OCI-LY1 (cell line): ENCODE data around the gene TNFAIP8.

Experiments
- EZH2 ChIP-seq: fragments of 200-600 bp; sonication (generic), shearing (Covaris generic); IDR thresholded peaks from 2 replicates; pipeline ENCODE4 v1.8.0; 2017; ENCODE audit warnings: borderline replicate concordance, mixed run types, mild to moderate bottlenecking, antibody characterized with exemption, low read length, moderate library complexity, mixed read lengths
- TF ChIP-seq, protein P1 (sequence below): fragments of 200-600 bp; sonication (generic), shearing (Covaris generic); IDR thresholded peaks from 2 replicates; pipeline ENCODE4 v1.5.1; 2017; ENCODE audit warnings: mild to moderate bottlenecking, antibody characterized with exemption, low read length, moderate library complexity, mixed read lengths

DNA sequence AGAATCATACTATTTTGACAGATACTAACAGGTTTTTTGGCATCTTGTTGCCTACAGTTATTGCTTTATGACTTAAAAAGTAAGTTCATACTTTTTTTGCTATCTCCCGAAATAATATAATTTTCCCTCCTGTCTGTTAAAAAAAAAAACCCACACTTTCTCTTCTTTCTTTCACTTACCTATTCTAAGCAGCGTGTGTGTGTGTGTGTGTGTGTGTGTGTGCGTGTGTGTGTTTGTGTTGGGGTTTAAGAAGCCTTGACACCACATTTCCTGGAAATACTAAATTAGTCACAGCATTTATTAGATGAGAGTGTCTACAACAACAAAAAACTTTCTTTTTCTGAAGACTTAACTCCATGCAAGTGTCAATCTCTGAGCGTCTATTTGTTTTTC is 12.4 kb downstream of the TNFAIP8 start:
- TF ChIP-seq, protein P1, sequence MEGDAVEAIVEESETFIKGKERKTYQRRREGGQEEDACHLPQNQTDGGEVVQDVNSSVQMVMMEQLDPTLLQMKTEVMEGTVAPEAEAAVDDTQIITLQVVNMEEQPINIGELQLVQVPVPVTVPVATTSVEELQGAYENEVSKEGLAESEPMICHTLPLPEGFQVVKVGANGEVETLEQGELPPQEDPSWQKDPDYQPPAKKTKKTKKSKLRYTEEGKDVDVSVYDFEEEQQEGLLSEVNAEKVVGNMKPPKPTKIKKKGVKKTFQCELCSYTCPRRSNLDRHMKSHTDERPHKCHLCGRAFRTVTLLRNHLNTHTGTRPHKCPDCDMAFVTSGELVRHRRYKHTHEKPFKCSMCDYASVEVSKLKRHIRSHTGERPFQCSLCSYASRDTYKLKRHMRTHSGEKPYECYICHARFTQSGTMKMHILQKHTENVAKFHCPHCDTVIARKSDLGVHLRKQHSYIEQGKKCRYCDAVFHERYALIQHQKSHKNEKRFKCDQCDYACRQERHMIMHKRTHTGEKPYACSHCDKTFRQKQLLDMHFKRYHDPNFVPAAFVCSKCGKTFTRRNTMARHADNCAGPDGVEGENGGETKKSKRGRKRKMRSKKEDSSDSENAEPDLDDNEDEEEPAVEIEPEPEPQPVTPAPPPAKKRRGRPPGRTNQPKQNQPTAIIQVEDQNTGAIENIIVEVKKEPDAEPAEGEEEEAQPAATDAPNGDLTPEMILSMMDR = no peak
- TF ChIP-seq EZH2 = no peak
